GM23338 (cell line): Measurements from ENCODE around the gene COL20A1. TPM values are rescaled to one million over a fixed set of nuclear protein-coding genes. Genes with fewer than 3 reads are reported as not detected.
A peak's percentile ranks its signal among the peaks of the same experiment; 100 is the strongest.

Experiments used
- ATAC-seq: fragments of 200-7000 bp; cut with Tn5 transposase; 3 replicates; pipeline ENCODE4 v1.9.1; 2020
- DNase-seq: peaks from one replicate; pipeline ENCODE4 v3.0.0-alpha.2; 2015; ENCODE audit warnings: low spot score
- H2AFZ ChIP-seq: fragments of 200-600 bp; sonication (generic); 2 replicates; pipeline ENCODE4 v1.8.0; 2016; ENCODE audit warnings: antibody characterized with exemption, mild to moderate bottlenecking, moderate library complexity
- H3F3A ChIP-seq: fragments of 200-600 bp; sonication (generic); replicated peaks from 2 replicates; pipeline ENCODE4 v1.8.0; 2017; ENCODE audit warnings: antibody characterized with exemption, mixed run types, low read depth
- H3K27ac ChIP-seq: fragments of 200-600 bp; sonication (generic); 2 replicates; pipeline ENCODE4 v1.6.1; 2016; ENCODE audit warnings: low read depth
- H3K27me3 ChIP-seq: fragments of 200-600 bp; sonication (generic); 2 replicates; pipeline ENCODE4 v1.8.0; 2016; ENCODE audit warnings: mild to moderate bottlenecking, mixed run types, moderate library complexity; ENCODE audit not compliant: insufficient read depth
- H3K36me3 ChIP-seq: fragments of 200-600 bp; sonication (generic); 2 replicates; pipeline ENCODE4 v1.8.0; 2016; ENCODE audit warnings: mild to moderate bottlenecking; ENCODE audit not compliant: insufficient read depth
- H3K4me1 ChIP-seq: fragments of 200-600 bp; sonication (generic); 2 replicates; pipeline ENCODE4 v1.8.0; 2016; ENCODE audit warnings: mild to moderate bottlenecking, moderate library complexity; ENCODE audit not compliant: insufficient read depth
- H3K4me2 ChIP-seq: fragments of 200-600 bp; sonication (generic); 2 replicates; pipeline ENCODE4 v1.7.1; 2017; ENCODE audit warnings: mixed run types
- H3K4me3 ChIP-seq: fragments of 200-600 bp; sonication (generic); 2 replicates; pipeline ENCODE4 v1.6.1; 2016; ENCODE audit warnings: mixed run types
- H3K79me2 ChIP-seq: fragments of 200-600 bp; sonication (generic); replicated peaks from 2 replicates; pipeline ENCODE4 v1.8.0; 2017; ENCODE audit warnings: mild to moderate bottlenecking; ENCODE audit not compliant: insufficient read depth
- H3K9me2 ChIP-seq: fragments of 200-600 bp; sonication (generic); 2 replicates; pipeline ENCODE4 v1.8.0; 2017; ENCODE audit not compliant: insufficient read depth
- H4K20me1 ChIP-seq: fragments of 200-600 bp; sonication (generic); replicated peaks from 2 replicates; pipeline ENCODE4 v1.8.0; 2017; ENCODE audit warnings: mild to moderate bottlenecking; ENCODE audit not compliant: insufficient read depth
- H3K27ac Mint-ChIP-seq: 2 replicates; pipeline ENCODE4 v1.8.0; 2020; ENCODE audit warnings: inconsistent platforms, mild to moderate bottlenecking, moderate library complexity, mixed read lengths
- H3K27me3 Mint-ChIP-seq: 3 replicates; pipeline ENCODE4 v1.8.0; 2022; ENCODE audit warnings: low read depth, mild to moderate bottlenecking, moderate library complexity, mixed read lengths, inconsistent platforms; ENCODE audit not compliant: insufficient read depth, poor library complexity
- H3K36me3 Mint-ChIP-seq: 3 replicates; pipeline ENCODE4 v1.8.0; 2021; ENCODE audit warnings: low read depth, mild to moderate bottlenecking, inconsistent platforms, moderate library complexity, mixed read lengths
- H3K4me1 Mint-ChIP-seq: 3 replicates; pipeline ENCODE4 v1.8.0; 2020; ENCODE audit warnings: mild to moderate bottlenecking, inconsistent platforms, mixed read lengths
- H3K4me3 Mint-ChIP-seq: 3 replicates; pipeline ENCODE4 v1.8.0; 2021; ENCODE audit warnings: moderate library complexity, mild to moderate bottlenecking, inconsistent platforms, mixed read lengths
- H3K9me3 Mint-ChIP-seq: 3 replicates; pipeline ENCODE4 v1.8.0; 2020; ENCODE audit warnings: moderate library complexity, mild to moderate bottlenecking, inconsistent platforms, mixed read lengths
- CREB1 ChIP-seq: fragments of 250-450 bp; sonication (Bioruptor Pico); IDR thresholded peaks from 2 replicates; pipeline ENCODE4 v1.5.0; 2020; ENCODE audit warnings: low read depth, mild to moderate bottlenecking, moderate library complexity
- ETS1 ChIP-seq: IDR thresholded peaks from 2 replicates; pipeline ENCODE4 v1.6.1; 2016; ENCODE audit warnings: antibody characterized with exemption
- EZH2 ChIP-seq: fragments of 200-600 bp; sonication (generic); IDR thresholded peaks from one replicate; pipeline ENCODE4 v1.8.0; 2017; ENCODE audit warnings: antibody characterized with exemption, mild to moderate bottlenecking, low read depth; ENCODE audit not compliant: unreplicated experiment
- EZH2phosphoT487 ChIP-seq: fragments of 200-600 bp; sonication (generic); IDR thresholded peaks from one replicate; pipeline ENCODE4 v1.8.1; 2018; ENCODE audit warnings: antibody characterized with exemption; ENCODE audit not compliant: unreplicated experiment
- NANOG ChIP-seq: IDR thresholded peaks from 2 replicates; pipeline ENCODE4 v1.6.1; 2016; ENCODE audit warnings: antibody characterized with exemption, borderline replicate concordance
- POLR2AphosphoS5 ChIP-seq: IDR thresholded peaks from 2 replicates; pipeline ENCODE4 v1.6.1; 2016; ENCODE audit warnings: antibody characterized with exemption, low read depth
- REST ChIP-seq: IDR thresholded peaks from one replicate; pipeline ENCODE4 v1.6.1; 2018; ENCODE audit warnings: antibody characterized with exemption; ENCODE audit not compliant: unreplicated experiment
- STAT1 ChIP-seq: IDR thresholded peaks from one replicate; pipeline ENCODE4 v1.6.1; 2016; ENCODE audit warnings: antibody characterized with exemption; ENCODE audit not compliant: unreplicated experiment
- ZNF114 ChIP-seq: fragments of 250-450 bp; sonication (Bioruptor Pico); IDR thresholded peaks from 2 replicates; pipeline ENCODE4 v1.5.0; 2020; ENCODE audit warnings: mild to moderate bottlenecking, moderate library complexity
- ZNF331 ChIP-seq: fragments of 250-450 bp; sonication (Bioruptor Pico); IDR thresholded peaks from 2 replicates; pipeline ENCODE4 v1.5.0; 2020; ENCODE audit warnings: low read depth, mild to moderate bottlenecking, moderate library complexity
- ZNF462 ChIP-seq: fragments of 250-450 bp; sonication (Bioruptor Pico); IDR thresholded peaks from 2 replicates; pipeline ENCODE4 v1.5.0; 2020; ENCODE audit warnings: mild to moderate bottlenecking, moderate library complexity
- polyA plus RNA-seq: library from polyadenylated mRNA; unstranded; fragments of >200 nt; fragmentation: Nextera tagmentation; extraction: Ambion mirVana; gene quantifications from 2 replicates; pipeline ENCODE4 v1.2.1, GENCODE V29; 2016
- total RNA-seq: library from RNA; depleted of rRNA; stranded (reverse); fragments of >200 nt; shearing (Covaris generic); gene quantifications from 2 replicates; pipeline ENCODE4 v1.2.3, GENCODE V29; 2014
- TF ChIP-seq, protein P1 (sequence below), 2 experiments: fragments of 200-600 bp in 1 of 2; sonication (generic) in 1 of 2; conservative IDR thresholded peaks; 2 replicates each; pipeline versions ENCODE4 v1.5.1 to v1.6.1; 2016 to 2017; ENCODE audit warnings: antibody characterized with exemption in 2 of 2, low read depth in 2 of 2, mild to moderate bottlenecking in 2 of 2, moderate library complexity in 1 of 2

Gene COL20A1
- total and polyA plus RNA-seq, 2 experiments from 2014 or later = 0.28 to 0.79 TPM

- peaks cover 6% of the 10 kb centered on the region for H3K36me3 Mint-ChIP-seq
- no peaks in the 10 kb centered on the region for H3K9me3 Mint-ChIP-seq
- DNase-seq (peak; percentile 97), ATAC-seq (peak; percentile 93)
- TF ChIP-seq EZH2 (no peak), POLR2AphosphoS5 (peak; percentile 73), ZNF114 (CRISPR knock-in tag) (no peak), ZNF331 (CRISPR knock-in tag) (no peak), CREB1 (CRISPR knock-in tag) (peak; percentile 84), REST (no peak), ZNF462 (CRISPR knock-in tag) (no peak), EZH2phosphoT487 (no peak), STAT1 (no peak), NANOG (no peak), ETS1 (peak; percentile 72)
- TF ChIP-seq, protein P1, sequence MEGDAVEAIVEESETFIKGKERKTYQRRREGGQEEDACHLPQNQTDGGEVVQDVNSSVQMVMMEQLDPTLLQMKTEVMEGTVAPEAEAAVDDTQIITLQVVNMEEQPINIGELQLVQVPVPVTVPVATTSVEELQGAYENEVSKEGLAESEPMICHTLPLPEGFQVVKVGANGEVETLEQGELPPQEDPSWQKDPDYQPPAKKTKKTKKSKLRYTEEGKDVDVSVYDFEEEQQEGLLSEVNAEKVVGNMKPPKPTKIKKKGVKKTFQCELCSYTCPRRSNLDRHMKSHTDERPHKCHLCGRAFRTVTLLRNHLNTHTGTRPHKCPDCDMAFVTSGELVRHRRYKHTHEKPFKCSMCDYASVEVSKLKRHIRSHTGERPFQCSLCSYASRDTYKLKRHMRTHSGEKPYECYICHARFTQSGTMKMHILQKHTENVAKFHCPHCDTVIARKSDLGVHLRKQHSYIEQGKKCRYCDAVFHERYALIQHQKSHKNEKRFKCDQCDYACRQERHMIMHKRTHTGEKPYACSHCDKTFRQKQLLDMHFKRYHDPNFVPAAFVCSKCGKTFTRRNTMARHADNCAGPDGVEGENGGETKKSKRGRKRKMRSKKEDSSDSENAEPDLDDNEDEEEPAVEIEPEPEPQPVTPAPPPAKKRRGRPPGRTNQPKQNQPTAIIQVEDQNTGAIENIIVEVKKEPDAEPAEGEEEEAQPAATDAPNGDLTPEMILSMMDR (conservative IDR thresholded peaks at IDR 0.05; ENCODE audit: low read depth in 2 of 2) = no peak
- Histone ChIP-seq H2AFZ (no peak within 1 kb of the TSS), H3K27me3 (no peaks in the 10 kb centered on the region), H3K79me2 (peaks cover 42% of the 10 kb centered on the region), H3K27ac (no peak within 1 kb of the TSS), H3K36me3 (0 out of 2 replicates have a peak, but pooled peaks cover 1% of the 10 kb centered on the region), H3K4me2 (peak within 1 kb of the TSS; percentile 95), H3K9me2 (no peaks in the 10 kb centered on the region), H4K20me1 (peaks cover 22% of the 10 kb centered on the region; the same call in 1 of the 2 replicates), H3K4me3 (peak within 1 kb of the TSS; percentile 89), H3F3A (no peaks in the 10 kb centered on the region), H3K4me1 (peaks cover 8% of the 10 kb centered on the region; the same call in 1 of the 2 replicates)
- peaks cover 11% of the 10 kb centered on the region for H3K4me1 Mint-ChIP-seq
- peaks cover 17% of the 10 kb centered on the region for H3K27me3 Mint-ChIP-seq
- peak within 1 kb of the TSS; percentile 86 for H3K4me3 Mint-ChIP-seq
- H3K27ac Mint-ChIP-seq = peak within 1 kb of the TSS; percentile 88
Measured at GRCh38 chr20:63272105-63273058, 20.6 kb upstream of the COL20A1 start, which contains the start of gene ARFGAP1. Gene ARFGAP1, plus strand, starts transcription at chr20:63272813. Its CDS starts 2,768 bp downstream, at chr20:63275581.
